ENCODE results near the gene ITGB5. TPM values are rescaled to one million over a fixed set of nuclear protein-coding genes. Genes with fewer than 3 reads are reported as not detected.

The ITGB5 gene
- total RNA-seq, 1 experiment from 2014 or later = 225 TPM

- TF ChIP-seq CTCF (IDR thresholded peaks at IDR 0.05; ENCODE audit: unreplicated experiment) = no peak
- H3K4me3 Mint-ChIP-seq (ENCODE audit: low read depth, unreplicated experiment) = no peak overlapping the region
- no peaks in the 10 kb centered on the region for H3K36me3 Mint-ChIP-seq (ENCODE audit: insufficient read depth, unreplicated experiment)
- no peak for DNase-seq
- no TSS peak for BruUV-seq (replicated peaks)
- no peak overlapping the region for H3K27ac Mint-ChIP-seq (ENCODE audit: unreplicated experiment)
- intact Hi-C loops (cut with micrococcal nuclease; ENCODE audit: unreplicated experiment) = no loop called here
- H3K27me3 Mint-ChIP-seq (ENCODE audit: unreplicated experiment) = no peaks in the 10 kb centered on the region
- no peaks in the 10 kb centered on the region for H3K4me1 Mint-ChIP-seq (ENCODE audit: low read depth, unreplicated experiment)
- H3K9me3 Mint-ChIP-seq (ENCODE audit: low read depth, unreplicated experiment) = no peaks in the 10 kb centered on the region
- CTCF ChIA-PET = no interaction called here
Measured at GRCh38 chr3:124916837-124917409, 29.8 kb upstream of the ITGB5 start.

- no peak for DNase-seq
- H3K4me3 Mint-ChIP-seq (ENCODE audit: low read depth, unreplicated experiment) = no peak overlapping the region
- H3K36me3 Mint-ChIP-seq (ENCODE audit: insufficient read depth, unreplicated experiment) = no peaks in the 10 kb centered on the region
- no TSS peak for BruUV-seq (replicated peaks)
- H3K27ac Mint-ChIP-seq (ENCODE audit: unreplicated experiment) = no peak overlapping the region
- H3K27me3 Mint-ChIP-seq (ENCODE audit: unreplicated experiment) = no peaks in the 10 kb centered on the region
- no peak for TF ChIP-seq CTCF (IDR thresholded peaks at IDR 0.05; ENCODE audit: unreplicated experiment)
- intact Hi-C loops (cut with micrococcal nuclease; ENCODE audit: unreplicated experiment) = no loop called here
- no peaks in the 10 kb centered on the region for H3K9me3 Mint-ChIP-seq (ENCODE audit: low read depth, unreplicated experiment)
- no peaks in the 10 kb centered on the region for H3K4me1 Mint-ChIP-seq (ENCODE audit: low read depth, unreplicated experiment)
- CTCF ChIA-PET = no interaction called here
Measured at GRCh38 chr3:124915254-124915653, 28.1 kb upstream of the ITGB5 start.

- CTCF ChIA-PET = no interaction called here
- intact Hi-C loops (cut with micrococcal nuclease; ENCODE audit: unreplicated experiment) = no loop called here
- no peaks in the 10 kb centered on the region for H3K4me1 Mint-ChIP-seq (ENCODE audit: low read depth, unreplicated experiment)
- no peaks in the 10 kb centered on the region for H3K27me3 Mint-ChIP-seq (ENCODE audit: unreplicated experiment)
- no peaks in the 10 kb centered on the region for H3K36me3 Mint-ChIP-seq (ENCODE audit: insufficient read depth, unreplicated experiment)
- H3K4me3 Mint-ChIP-seq (ENCODE audit: low read depth, unreplicated experiment) = no peak overlapping the region
- no peak for TF ChIP-seq CTCF (IDR thresholded peaks at IDR 0.05; ENCODE audit: unreplicated experiment)
- no peak for DNase-seq
- no peaks in the 10 kb centered on the region for H3K9me3 Mint-ChIP-seq (ENCODE audit: low read depth, unreplicated experiment)
- no peak overlapping the region for H3K27ac Mint-ChIP-seq (ENCODE audit: unreplicated experiment)
- BruUV-seq (replicated peaks) = no TSS peak
Measured at GRCh38 chr3:124907957-124908356, 20.8 kb upstream of the ITGB5 start.

- no peak for TF ChIP-seq CTCF (IDR thresholded peaks at IDR 0.05; ENCODE audit: unreplicated experiment)
- intact Hi-C loops (cut with micrococcal nuclease; ENCODE audit: unreplicated experiment) = no loop called here
- Mint-ChIP-seq H3K27me3 (ENCODE audit: unreplicated experiment) (no peaks in the 10 kb centered on the region), H3K27ac (ENCODE audit: unreplicated experiment) (no peak overlapping the region), H3K4me3 (ENCODE audit: low read depth, unreplicated experiment) (no peak overlapping the region), H3K4me1 (ENCODE audit: low read depth, unreplicated experiment) (peaks cover 15% of the 10 kb centered on the region), H3K9me3 (ENCODE audit: low read depth, unreplicated experiment) (no peaks in the 10 kb centered on the region), H3K36me3 (ENCODE audit: insufficient read depth, unreplicated experiment) (no peaks in the 10 kb centered on the region)
- BruUV-seq (replicated peaks) = no TSS peak
- no peak for DNase-seq
- CTCF ChIA-PET = interaction anchor here (0.7 to 0.9 kb wide), 2 partner anchors 14 to 46 kb away, joined by 3 to 7 read pairs; no protein-coding TSS in a partner anchor
Measured at GRCh38 chr3:124904835-124905492, 17.8 kb upstream of the ITGB5 start.

All from Calu3 (cell line).